Aorta (tissue), 5 donors: ENCODE data around the gene SORBS1. TPM values are rescaled to one million over a fixed set of nuclear protein-coding genes. Genes with fewer than 3 reads are reported as not detected.

Experiments
- ATAC-seq: fragments of 200-7000 bp; cut with Tn5 transposase; one replicate; pipeline ENCODE4 v1.9.1; 2022; ENCODE audit warnings: moderate library complexity; ENCODE audit not compliant: low FRiP score
- DNase-seq, 2 donors: peaks; one replicate each; pipeline ENCODE4 v3.0.0-alpha.2; 2020
- H3K27ac ChIP-seq, 2 donors: one replicate each; pipeline ENCODE4 v1.5.1; 2013; ENCODE audit warnings: low read length in 2 of 2, mild to moderate bottlenecking in 2 of 2, moderate library complexity in 2 of 2, control low read depth in 1 of 2, inconsistent platforms in 1 of 2, low read depth in 1 of 2
- H3K27me3 ChIP-seq, 2 donors: one replicate each; pipeline ENCODE4 v1.6.1; 2013; ENCODE audit warnings: control low read depth in 1 of 2, low read length in 1 of 2, mild to moderate bottlenecking in 1 of 2, moderate library complexity in 1 of 2; ENCODE audit not compliant: insufficient read depth in 2 of 2, control insufficient read depth in 1 of 2
- H3K36me3 ChIP-seq, 2 donors: one replicate each; pipeline ENCODE4 v1.6.1; 2013; ENCODE audit warnings: control low read depth in 1 of 2, low read length in 1 of 2, mild to moderate bottlenecking in 1 of 2; ENCODE audit not compliant: insufficient read depth in 2 of 2, control insufficient read depth in 1 of 2
- H3K4me1 ChIP-seq, 2 donors: one replicate each; pipeline ENCODE4 v1.6.1; 2013; ENCODE audit warnings: low read length in 2 of 2, control low read depth in 1 of 2, mild to moderate bottlenecking in 1 of 2, moderate library complexity in 1 of 2; ENCODE audit not compliant: insufficient read depth in 2 of 2, control insufficient read depth in 1 of 2
- H3K4me3 ChIP-seq, 2 donors: one replicate each; pipeline ENCODE4 v1.5.1; 2013; ENCODE audit warnings: low read length in 2 of 2, control low read depth in 1 of 2, mild to moderate bottlenecking in 1 of 2
- H3K9me3 ChIP-seq: one replicate; pipeline ENCODE4 v1.6.1; 2013; ENCODE audit warnings: mild to moderate bottlenecking, low read length; ENCODE audit not compliant: control insufficient read depth
- WGBS, 2 donors: extraction: QIAGEN DNeasy Blood & Tissue Kit; methylation state at CpG; one replicate each; pipeline ENCODE4 v1.1.7; 2013; 5-methylcytosine and 5-hydroxymethylcytosine counted together
- intact Hi-C, 2 donors: fragments of 100-400 bp; cut with DNase I; formaldehyde crosslinking; loops; one replicate each; pipeline versions ENCODE4 v1.14.2 to v1.15.0; 2022
- polyA plus RNA-seq, 2 donors: library from polyadenylated mRNA; stranded (reverse); fragments of 200-250 nt; gene quantifications; one replicate each; pipeline ENCODE4 v1.2.3, GENCODE V29; 2013
- total RNA-seq, 2 donors: library from RNA; stranded (reverse); fragmentation: NEBNext Ultra II Directional; extraction: Animal tissue kit (Norgen Biotek cat#: 25700); gene quantifications; one replicate each; pipeline ENCODE4 v1.2.1, GENCODE V29; 2021
- donor health status: healthy with polysubstance abuse.
- donor health status: Bipolar disorder and iron deficiency.
- donor health status: DM: no; HTN: no; CAD: no.
- donor health status: DM: no; HTN: no; CAD: no.
- donor health status: DM: yes; HTN: yes; CAD: no.

Gene SORBS1
- total and polyA plus RNA-seq, 4 donors, result 371 to 1,478 (median 482) TPM

DNA sequence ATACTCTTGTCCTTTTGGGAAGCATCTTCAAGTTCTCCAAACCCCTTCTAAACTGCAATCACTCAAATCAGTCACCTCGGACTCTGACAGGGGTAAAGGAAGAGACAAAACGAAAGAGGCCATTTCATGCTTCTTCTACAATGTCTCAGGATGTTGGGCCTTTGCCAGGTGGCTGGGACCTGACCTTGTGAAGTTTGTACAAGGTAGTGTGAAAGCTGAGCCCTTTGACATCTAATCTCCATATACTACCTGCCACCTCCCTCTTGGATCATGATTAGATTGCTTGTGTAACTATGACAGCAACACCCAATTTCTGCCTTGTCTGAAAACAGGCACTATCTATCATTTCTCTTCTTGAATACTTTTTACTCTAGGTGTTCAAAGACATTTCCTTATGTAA lies 235.3 kb downstream of the SORBS1 start:
- ATAC-seq (no peak), DNase-seq (no peak)
- Histone ChIP-seq H3K36me3 (peaks cover 6 to 8% of the 10 kb centered on the region in 2 donors), H3K27ac (no peak overlapping the region), H3K27me3 (no peaks in the 10 kb centered on the region), H3K4me3 (no peak overlapping the region), H3K9me3 (no peaks in the 10 kb centered on the region), H3K4me1 (peaks cover 2 to 3% of the 10 kb centered on the region in 2 donors)
- WGBS, 2 donors, result 58 to 67% methylated on average over 2 of the region's 2 CpGs
- intact Hi-C loops, result no loop called here

DNA sequence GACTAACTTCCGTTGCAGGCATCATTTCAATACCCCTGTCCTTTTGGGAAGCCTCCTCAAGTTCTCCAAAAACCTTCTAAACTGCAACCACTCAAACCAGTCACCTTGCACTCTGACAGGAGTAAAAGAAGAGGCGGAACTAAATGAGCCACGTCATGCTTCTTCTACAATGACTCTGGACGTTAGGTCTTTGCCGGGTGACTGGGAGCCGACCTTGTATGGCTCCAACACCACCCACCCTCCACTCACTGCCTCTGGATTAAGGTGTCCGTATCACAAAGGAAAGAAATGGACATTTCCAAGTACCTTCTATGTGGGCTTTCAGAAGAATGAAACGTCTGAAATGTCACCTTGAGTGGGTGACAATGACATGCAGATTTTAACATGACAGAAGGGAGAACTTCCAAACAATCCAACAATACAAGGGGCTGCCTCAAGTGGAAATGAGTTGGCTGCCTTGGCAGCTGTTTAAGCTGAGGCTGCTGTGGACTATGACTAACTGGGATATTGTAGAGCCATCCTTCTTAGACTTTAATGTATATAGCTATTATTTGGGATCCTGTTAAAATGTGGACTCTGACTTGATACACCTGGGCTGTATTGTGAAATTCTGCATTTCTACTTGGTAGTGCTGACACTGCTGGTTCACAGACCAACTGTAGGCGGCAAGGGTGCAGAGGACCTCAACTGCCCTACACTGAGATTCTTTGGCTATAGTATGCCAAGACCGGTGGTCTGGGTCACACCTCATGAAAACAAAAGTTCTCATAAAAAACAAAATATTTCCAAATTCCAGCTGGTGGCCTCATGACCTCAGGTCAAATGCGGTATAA lies 236.5 kb downstream of the SORBS1 start:
- WGBS, 2 donors, result 61 to 67% methylated on average over 11 of the region's 11 CpGs
- Histone ChIP-seq H3K9me3 (no peaks in the 10 kb centered on the region), H3K4me1 (peaks cover under 1 to 2% of the 10 kb centered on the region in 2 donors), H3K27me3 (no peaks in the 10 kb centered on the region), H3K4me3 (no peak overlapping the region), H3K27ac (no peak overlapping the region), H3K36me3 (peaks cover 8 to 11% of the 10 kb centered on the region in 2 donors)
- DNase-seq (no peak), ATAC-seq (no peak)
- intact Hi-C loops, result no loop called here

DNA sequence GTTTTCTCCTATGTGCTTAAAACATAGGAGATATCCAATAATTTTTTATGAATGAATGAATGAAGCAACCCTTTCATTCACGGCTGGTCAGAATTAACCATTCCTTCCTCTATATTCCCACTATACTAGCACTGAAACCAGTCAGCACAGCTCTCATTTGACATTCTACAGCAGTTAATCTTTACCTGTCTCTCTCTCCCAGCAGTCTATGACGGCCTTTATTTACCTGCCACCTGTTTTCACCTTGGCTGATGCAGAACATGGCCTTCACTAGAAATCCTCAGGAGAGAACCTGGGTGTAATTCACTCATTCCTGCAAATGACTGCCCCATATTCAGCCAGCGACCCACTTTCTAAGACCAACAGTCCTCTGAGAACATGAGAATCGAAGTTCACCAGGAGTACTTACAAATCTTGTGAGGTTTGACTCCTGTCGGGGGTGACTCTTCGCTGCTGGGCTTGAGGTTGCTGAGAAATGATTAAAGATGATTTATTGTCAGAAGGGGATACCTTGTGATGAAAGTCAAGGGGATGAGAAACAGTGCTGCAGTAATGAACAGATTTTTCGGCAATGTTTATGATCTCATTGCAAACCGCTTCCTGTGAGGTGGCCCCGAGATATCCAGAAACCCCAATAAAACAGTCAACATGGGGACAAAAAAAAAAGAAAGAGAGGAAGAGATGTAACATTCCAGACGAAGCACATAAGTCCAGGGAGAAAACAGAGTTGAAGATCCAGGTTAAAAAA lies 239.4 kb downstream of the SORBS1 start:
- intact Hi-C loops, result no loop called here
- DNase-seq (no peak), ATAC-seq (no peak)
- 82 to 83% methylated on average over 10 of the region's 10 CpGs for WGBS, 2 donors
- peaks cover 6 to 10% of the 10 kb centered on the region in 2 donors for H3K36me3 ChIP-seq
- H3K27me3 ChIP-seq, result no peaks in the 10 kb centered on the region
- H3K4me1 ChIP-seq, result no peaks in the 10 kb centered on the region
- no peak overlapping the region for H3K4me3 ChIP-seq
- no peaks in the 10 kb centered on the region for H3K9me3 ChIP-seq
- peak overlapping the region in 1 of 2 donors; percentile 45 for H3K27ac ChIP-seq

GRCh38 chr10:95319239-95319638 lies 241.9 kb downstream of the SORBS1 start:
- peaks cover 6 to 14% of the 10 kb centered on the region in 2 donors for H3K36me3 ChIP-seq
- no peaks in the 10 kb centered on the region for H3K27me3 ChIP-seq
- H3K4me3 ChIP-seq, result no peak overlapping the region
- DNase-seq, result no peak
- intact Hi-C loops, result loop anchor here in 1 of 2 donors (10.0 kb wide), 1 partner anchor 74 kb away; no protein-coding TSS in a partner anchor
- H3K9me3 ChIP-seq, result no peaks in the 10 kb centered on the region
- H3K27ac ChIP-seq, result no peak overlapping the region
- ATAC-seq, result no peak
- peaks cover 2 to 3% of the 10 kb centered on the region in 2 donors for H3K4me1 ChIP-seq

- intact Hi-C loops, result loop anchor here in 1 of 2 donors (10.0 kb wide), 1 partner anchor 71 kb away; no protein-coding TSS in a partner anchor
- ATAC-seq (no peak), DNase-seq (no peak)
- Histone ChIP-seq H3K4me3 (no peak overlapping the region), H3K27me3 (no peaks in the 10 kb centered on the region), H3K4me1 (peaks cover 3 to 6% of the 10 kb centered on the region in 2 donors), H3K9me3 (no peaks in the 10 kb centered on the region), H3K27ac (peak overlapping the region in 1 of 2 donors; percentile 35), H3K36me3 (peaks cover 6 to 11% of the 10 kb centered on the region in 2 donors)
- 58 to 62% methylated on average over 2 of the region's 2 CpGs for WGBS, 2 donors
Observed at GRCh38 chr10:95315509-95315908, 245.7 kb downstream of the SORBS1 start.

GRCh38 chr10:95314192-95314918 lies 246.8 kb downstream of the SORBS1 start:
- H3K9me3 ChIP-seq, result no peaks in the 10 kb centered on the region
- H3K27me3 ChIP-seq, result no peaks in the 10 kb centered on the region
- no peak overlapping the region for H3K4me3 ChIP-seq
- peaks cover 6 to 10% of the 10 kb centered on the region in 2 donors for H3K36me3 ChIP-seq
- intact Hi-C loops, result loop anchor here in 1 of 2 donors (10.0 kb wide), 1 partner anchor 70 kb away; no protein-coding TSS in a partner anchor
- H3K4me1 ChIP-seq, result peaks cover 3 to 11% of the 10 kb centered on the region in 2 donors
- peak overlapping the region in 1 of 2 donors; percentile 68 for H3K27ac ChIP-seq
- ATAC-seq (no peak), DNase-seq (no peak)
- 61 to 69% methylated on average over 4 of the region's 4 CpGs for WGBS, 2 donors

DNA sequence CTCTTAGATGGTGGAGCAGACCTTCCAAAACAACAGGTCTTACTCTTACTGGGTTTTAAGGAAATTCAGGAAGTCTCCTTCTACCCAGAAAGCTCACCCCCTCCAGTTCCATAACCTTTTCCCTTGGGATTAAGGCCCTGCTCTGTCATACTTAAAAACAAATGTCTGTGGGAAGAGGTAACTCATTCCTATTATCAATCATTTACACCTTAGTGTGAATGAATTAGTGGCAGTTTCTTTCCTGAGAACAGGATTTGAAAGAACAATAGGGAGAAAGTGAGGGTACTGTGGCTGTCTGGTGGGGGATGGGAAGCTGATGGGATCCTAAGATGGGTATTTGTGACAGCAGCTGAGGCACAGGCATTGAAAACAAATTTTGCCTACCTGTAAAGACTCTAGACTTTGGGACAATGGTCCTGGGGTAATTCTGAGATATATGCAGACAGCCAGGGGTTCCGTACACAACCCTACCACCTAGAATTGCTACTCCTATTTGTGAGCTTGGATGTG lies 248.1 kb downstream of the SORBS1 start:
- intact Hi-C loops, result loop anchor here in 1 of 2 donors (10.0 kb wide), 1 partner anchor 68 kb away; no protein-coding TSS in a partner anchor
- Histone ChIP-seq H3K4me1 (peaks cover 3 to 11% of the 10 kb centered on the region in 2 donors), H3K27ac (peak overlapping the region; percentile 12 to 44), H3K36me3 (peaks cover 6 to 10% of the 10 kb centered on the region in 2 donors), H3K27me3 (no peaks in the 10 kb centered on the region), H3K9me3 (no peaks in the 10 kb centered on the region), H3K4me3 (no peak overlapping the region)
- ATAC-seq (no peak), DNase-seq (no peak)
- WGBS, 2 donors, result 75 to 96% methylated on average over 1 of the region's 1 CpG

- intact Hi-C loops, result loop anchor here in 1 of 2 donors (10.0 kb wide), 1 partner anchor 67 kb away; no protein-coding TSS in a partner anchor
- Histone ChIP-seq H3K36me3 (peaks cover 6 to 10% of the 10 kb centered on the region in 2 donors), H3K4me3 (no peak overlapping the region), H3K27ac (no peak overlapping the region), H3K4me1 (peaks cover 3 to 12% of the 10 kb centered on the region in 2 donors), H3K27me3 (no peaks in the 10 kb centered on the region), H3K9me3 (no peaks in the 10 kb centered on the region)
- ATAC-seq (no peak), DNase-seq (no peak)
- 6 to 10% methylated on average over 6 of the region's 6 CpGs for WGBS, 2 donors
Observed at GRCh38 chr10:95312257-95312656, 248.9 kb downstream of the SORBS1 start.
